Measurements from ENCODE around the gene SCGN. TPM values are rescaled to one million over a fixed set of nuclear protein-coding genes. Genes with fewer than 3 reads are reported as not detected.

SCGN gene
- total RNA-seq, 1 donor from 2014 or later, result not detected

DNA sequence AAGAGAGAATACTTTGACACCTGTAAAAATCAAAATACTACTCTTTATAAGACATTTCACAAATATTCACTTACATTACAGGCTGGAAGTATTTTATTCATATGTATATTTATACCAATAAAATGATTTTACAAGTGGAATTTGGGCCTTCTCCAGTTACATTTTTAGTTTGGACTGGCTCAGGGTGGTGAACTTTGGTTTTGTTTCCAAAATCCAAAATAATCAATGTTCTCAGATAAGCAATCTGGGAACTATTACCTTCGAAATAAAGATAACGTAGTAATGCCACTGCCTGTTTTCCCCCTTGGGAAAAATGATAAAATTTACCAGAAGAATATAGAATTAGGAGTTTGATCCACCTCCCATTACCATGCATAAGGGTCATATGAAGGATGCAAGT, 31.6 kb upstream of the SCGN start:
- H3K27ac ChIP-seq, result no peak overlapping the region
- H3K36me3 ChIP-seq, result peaks cover 4 to 42% of the 10 kb centered on the region in 2 donors
- intact Hi-C loops (cut with DNase I), result no loop called here
- TF ChIP-seq, protein P1, sequence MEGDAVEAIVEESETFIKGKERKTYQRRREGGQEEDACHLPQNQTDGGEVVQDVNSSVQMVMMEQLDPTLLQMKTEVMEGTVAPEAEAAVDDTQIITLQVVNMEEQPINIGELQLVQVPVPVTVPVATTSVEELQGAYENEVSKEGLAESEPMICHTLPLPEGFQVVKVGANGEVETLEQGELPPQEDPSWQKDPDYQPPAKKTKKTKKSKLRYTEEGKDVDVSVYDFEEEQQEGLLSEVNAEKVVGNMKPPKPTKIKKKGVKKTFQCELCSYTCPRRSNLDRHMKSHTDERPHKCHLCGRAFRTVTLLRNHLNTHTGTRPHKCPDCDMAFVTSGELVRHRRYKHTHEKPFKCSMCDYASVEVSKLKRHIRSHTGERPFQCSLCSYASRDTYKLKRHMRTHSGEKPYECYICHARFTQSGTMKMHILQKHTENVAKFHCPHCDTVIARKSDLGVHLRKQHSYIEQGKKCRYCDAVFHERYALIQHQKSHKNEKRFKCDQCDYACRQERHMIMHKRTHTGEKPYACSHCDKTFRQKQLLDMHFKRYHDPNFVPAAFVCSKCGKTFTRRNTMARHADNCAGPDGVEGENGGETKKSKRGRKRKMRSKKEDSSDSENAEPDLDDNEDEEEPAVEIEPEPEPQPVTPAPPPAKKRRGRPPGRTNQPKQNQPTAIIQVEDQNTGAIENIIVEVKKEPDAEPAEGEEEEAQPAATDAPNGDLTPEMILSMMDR (IDR thresholded peaks at IDR 0.05), result no peak
- no peak for DNase-seq (ENCODE audit: low spot score in 2 of 2)
- no peak overlapping the region for H3K4me3 ChIP-seq
- no peaks in the 10 kb centered on the region for H3K4me1 ChIP-seq
- no peaks in the 10 kb centered on the region for H3K9me3 ChIP-seq
- H3K27me3 ChIP-seq, result no peaks in the 10 kb centered on the region

DNA sequence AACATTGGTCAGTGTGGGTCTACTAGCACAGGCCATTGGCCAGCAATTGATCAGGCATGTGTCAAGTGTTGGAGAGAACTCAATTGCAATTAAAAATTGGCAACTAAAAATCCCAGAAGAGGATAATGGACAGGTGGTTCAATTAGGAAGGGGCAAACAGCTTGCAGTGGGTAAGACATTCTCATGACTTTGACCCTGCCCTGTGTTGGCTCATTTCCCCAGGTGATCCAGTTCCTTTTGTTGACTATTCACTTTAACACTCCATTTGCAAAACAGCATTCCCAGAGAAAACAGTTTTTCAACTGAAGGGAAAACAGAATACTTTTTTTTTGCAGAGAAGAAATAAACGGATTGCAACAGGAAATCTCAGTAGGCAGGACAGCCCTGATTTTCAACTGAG, 28.9 kb upstream of the SCGN start:
- H3K4me3 ChIP-seq, result no peak overlapping the region
- H3K36me3 ChIP-seq, result peaks cover 4 to 36% of the 10 kb centered on the region in 2 donors
- H3K27ac ChIP-seq, result no peak overlapping the region
- intact Hi-C loops (cut with DNase I), result no loop called here
- TF ChIP-seq, protein P1 (IDR thresholded peaks at IDR 0.05), result no peak
- DNase-seq (ENCODE audit: low spot score in 2 of 2), result no peak
- H3K27me3 ChIP-seq, result no peaks in the 10 kb centered on the region
- no peaks in the 10 kb centered on the region for H3K9me3 ChIP-seq
- no peaks in the 10 kb centered on the region for H3K4me1 ChIP-seq

DNA sequence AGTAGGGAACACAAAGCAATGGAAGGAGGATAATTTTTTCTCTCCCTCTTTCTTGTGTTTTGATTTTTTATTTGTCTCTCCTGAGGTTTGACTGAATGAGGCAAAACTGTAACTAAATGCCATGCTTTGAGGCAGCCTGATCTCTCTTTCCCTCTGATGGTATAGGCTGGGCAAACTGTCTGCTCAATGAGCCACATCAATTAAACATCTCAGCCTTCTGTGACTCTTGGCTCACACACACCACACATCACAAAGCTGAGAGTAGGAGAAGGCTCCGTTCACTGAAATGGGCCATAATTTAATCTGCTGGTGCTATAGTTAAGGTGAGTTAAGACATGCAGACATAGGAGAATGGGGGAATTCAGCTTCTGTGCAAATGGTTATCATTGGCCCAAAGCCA, 28.1 kb upstream of the SCGN start:
- DNase-seq (ENCODE audit: low spot score in 2 of 2), result no peak

DNA sequence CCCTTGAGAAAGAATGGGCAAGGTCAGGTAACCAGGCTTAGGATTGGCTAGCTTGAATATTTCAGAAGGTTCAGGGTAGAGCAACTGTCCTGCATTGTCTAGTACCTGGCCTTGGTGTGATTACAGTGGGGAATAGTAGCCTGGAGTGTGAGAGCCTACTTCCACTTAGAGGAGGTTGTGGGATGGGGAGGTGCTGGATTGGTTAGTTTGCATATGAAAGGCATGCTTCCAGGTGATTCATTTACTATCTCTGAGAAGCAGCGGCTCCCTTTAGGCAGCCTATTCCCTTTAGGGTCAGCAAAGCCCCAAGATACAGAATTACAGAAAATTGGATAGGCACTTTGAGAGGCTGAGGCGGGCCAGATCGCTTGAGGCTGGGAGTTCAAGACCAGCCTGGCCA, 25.0 kb upstream of the SCGN start:
- intact Hi-C loops (cut with DNase I), result no loop called here
- Histone ChIP-seq H3K36me3 (peaks cover 0 to under 1% of the 10 kb centered on the region in 2 donors), H3K9me3 (no peaks in the 10 kb centered on the region), H3K4me1 (no peaks in the 10 kb centered on the region), H3K4me3 (no peak overlapping the region), H3K27ac (no peak overlapping the region), H3K27me3 (no peaks in the 10 kb centered on the region)
- no peak for DNase-seq (ENCODE audit: low spot score in 2 of 2)
- TF ChIP-seq, protein P1 (IDR thresholded peaks at IDR 0.05), result no peak

More for the DNA sequence above, 28.1 kb upstream of the SCGN start:
- H3K27me3 ChIP-seq, result no peaks in the 10 kb centered on the region
- TF ChIP-seq, protein P1 (IDR thresholded peaks at IDR 0.05), result no peak
- no peak overlapping the region for H3K4me3 ChIP-seq
- intact Hi-C loops (cut with DNase I), result no loop called here
- H3K27ac ChIP-seq, result no peak overlapping the region
- H3K4me1 ChIP-seq, result no peaks in the 10 kb centered on the region
- H3K36me3 ChIP-seq, result peaks cover 4 to 29% of the 10 kb centered on the region in 2 donors
- no peaks in the 10 kb centered on the region for H3K9me3 ChIP-seq

DNA sequence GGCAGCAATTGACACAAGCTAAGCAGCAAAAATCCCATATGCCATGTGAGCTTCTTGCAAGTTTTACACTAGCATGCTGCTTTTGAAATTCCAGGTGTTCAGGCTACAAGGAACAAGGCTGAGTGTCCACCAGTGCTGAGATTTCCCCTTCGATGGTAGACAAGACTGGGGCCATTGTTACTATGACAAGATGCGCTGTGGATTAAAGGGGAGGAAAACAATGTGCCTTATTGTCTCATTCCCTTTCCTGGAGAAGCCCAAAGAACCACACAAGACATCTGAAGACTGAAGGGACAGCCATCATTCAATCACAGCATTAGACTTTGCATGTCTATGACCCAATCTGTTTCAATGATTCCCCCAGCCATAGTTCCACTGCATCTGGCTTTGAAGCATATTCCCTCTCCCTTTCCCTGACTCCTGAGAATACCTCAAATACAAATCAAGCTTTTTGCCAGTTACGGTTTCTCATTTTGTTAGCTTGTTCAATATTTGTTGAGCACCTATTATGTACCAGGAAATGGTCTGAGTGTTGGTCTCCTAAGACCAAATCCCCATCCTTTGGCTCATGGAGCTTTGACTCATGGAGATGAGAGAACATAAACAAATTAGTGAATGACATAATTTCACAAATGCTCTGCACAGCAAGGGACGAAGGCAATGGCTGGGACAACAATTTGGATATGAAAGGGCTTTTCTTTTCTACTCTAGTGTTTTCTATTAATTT, 23.4 kb upstream of the SCGN start:
- Histone ChIP-seq H3K36me3 (no peaks in the 10 kb centered on the region), H3K4me1 (no peaks in the 10 kb centered on the region), H3K27me3 (no peaks in the 10 kb centered on the region), H3K4me3 (no peak overlapping the region), H3K27ac (no peak overlapping the region), H3K9me3 (no peaks in the 10 kb centered on the region)
- intact Hi-C loops (cut with DNase I), result no loop called here
- no peak for DNase-seq (ENCODE audit: low spot score in 2 of 2)
- TF ChIP-seq, protein P1 (IDR thresholded peaks at IDR 0.05), result no peak
